HG02884 (cell line): ENCODE data around the gene ATXN10.
"Not testable (repeated sequence)": the region's sequence is repeated elsewhere in the genome, so short reads cannot be mapped to it uniquely, and the experiment has no call there.

Experiments used
- ATAC-seq: cut with Tn5 transposase; IDR thresholded peaks from one replicate; pipeline ENCODE4 v1.9.1; 2021; ENCODE audit warnings: mild to moderate bottlenecking, moderate library complexity; ENCODE audit not compliant: unreplicated experiment

Gene ATXN10

DNA sequence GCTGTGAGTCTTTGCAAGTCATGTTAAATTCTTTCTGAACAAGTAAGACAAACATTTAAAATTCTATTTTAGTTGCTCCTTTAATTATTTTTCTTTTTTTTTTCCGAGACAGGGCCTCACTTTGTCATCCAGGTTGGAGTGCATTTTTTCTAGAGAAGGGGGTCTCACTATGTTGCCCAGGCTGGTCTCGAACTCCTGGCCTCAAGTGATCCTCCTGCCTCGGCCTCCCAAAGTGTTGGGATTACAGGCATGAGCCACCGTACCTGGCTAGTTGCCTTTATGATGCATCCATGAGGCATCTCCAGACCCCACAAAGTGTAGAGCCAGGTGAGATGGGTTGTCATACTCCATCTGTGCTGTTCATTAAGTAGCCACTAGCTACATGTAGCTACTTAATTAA is 4.4 kb downstream of the ATXN10 start:
- no peak for ATAC-seq

DNA sequence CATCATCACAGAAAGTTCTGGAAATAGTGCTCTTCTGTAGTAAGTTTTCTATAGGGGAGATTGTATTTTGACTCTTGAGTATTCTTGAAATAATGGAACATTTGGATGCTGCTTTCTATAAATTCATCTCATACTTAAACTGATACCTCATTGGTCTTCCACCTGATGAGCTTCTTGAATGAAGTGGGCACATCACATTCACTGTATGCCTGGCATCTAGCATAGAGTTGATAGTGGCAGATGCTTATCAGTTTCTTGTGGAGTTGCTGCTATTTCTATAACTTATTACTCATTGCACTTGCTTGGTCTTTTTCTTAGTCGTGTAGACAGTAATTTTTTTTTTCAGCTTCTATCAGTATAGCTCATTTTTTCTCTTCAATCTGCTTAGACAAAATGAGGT is 5.4 kb downstream of the ATXN10 start:
- ATAC-seq: no peak

DNA sequence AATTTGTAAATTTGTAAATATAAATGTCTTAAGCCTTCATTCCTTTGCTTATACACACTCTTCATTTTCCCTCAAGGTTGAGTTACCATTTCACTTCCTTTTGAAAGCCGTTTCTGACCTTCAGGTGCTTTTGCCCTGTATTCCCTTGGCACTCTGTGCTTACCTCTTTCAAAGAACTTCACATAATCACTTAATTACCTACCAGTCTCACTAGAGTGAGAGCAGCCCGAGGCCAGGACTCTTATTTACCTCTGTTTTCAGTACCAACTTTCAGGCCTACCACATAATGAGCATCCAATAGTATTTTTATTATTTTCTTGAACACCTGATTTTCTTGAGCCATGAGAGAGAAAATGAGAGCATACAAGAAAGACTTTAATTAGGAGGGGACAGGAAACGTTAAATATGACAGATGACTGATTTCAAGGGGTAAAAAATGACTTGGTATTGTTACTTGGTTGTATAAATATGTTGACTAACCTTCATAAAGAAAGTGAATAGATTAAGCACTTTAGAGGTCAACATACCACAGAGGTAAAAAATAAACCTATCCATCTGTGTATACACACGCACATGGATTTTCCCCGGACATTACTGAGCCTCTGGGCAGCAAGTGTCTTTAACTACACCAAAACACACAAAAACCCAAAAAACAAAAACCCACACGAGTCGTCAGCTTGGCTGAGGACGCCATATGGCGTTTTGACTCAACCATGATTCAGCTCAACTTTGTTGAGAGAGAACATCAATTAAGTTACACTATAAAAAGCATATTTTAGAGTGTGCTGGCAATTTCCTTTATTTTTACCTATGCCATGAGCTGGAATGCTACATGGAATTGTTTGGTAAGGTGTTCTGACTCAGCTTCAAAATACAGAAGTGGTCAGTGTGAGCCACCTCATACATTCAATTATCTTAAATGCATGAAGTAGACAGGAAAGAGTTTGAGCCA is 7.6 kb downstream of the ATXN10 start:
- ATAC-seq: no peak

DNA sequence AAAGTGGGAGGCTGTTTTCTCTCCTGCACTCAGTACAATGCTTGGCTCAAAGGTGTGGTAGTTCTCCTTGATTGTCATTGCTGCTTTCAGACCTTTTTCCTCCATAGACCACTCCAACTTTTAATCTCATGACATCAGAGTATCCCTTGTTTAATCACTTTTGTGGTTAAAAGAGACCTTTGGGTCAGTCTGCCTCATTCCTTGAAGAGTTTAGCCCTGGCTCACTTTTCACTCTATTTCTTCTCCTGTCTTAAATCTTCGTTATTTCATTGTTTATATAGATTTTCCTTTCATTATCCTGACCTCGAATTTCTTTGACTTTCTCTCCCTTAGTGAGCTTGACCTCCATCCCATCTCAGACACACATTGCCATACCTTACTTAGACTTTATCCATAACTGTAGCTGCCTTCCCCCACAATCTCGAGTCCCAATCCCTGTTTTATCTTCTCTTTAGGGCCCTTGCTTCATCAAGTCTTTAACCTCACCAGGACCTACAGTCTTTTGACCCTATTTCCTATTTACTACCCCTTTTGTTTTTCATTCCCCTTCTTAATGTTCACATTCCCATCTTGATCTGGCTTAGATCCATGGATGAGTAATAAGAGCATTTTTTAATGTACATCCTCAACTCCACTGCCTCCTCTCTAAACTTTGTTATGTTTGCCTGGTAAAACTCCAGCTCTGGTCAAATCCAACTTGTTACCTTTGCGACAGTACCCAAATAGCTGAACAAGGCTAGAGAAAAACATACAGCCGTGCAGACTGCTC is 9.5 kb downstream of the ATXN10 start:
- ATAC-seq: no peak

DNA sequence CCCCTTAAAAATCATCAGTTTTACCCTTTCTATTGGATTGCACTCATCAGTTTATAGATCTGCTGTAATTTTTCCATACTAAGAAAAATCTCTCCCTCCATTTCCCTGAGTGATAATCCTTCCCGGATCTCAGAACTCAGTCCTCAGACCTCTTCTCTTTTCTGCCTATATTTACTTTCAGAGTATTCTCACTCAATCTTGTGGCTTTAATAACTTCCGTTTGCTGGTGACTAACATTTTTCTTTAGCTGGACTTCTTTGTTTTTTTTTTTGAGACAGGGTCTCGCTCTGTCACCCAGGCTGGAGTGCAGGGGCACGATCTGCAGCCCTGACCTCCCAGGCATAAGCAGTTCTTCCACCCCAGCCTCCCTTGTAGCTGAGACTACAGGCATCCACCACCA is 10.4 kb downstream of the ATXN10 start:
- no peak for ATAC-seq

DNA sequence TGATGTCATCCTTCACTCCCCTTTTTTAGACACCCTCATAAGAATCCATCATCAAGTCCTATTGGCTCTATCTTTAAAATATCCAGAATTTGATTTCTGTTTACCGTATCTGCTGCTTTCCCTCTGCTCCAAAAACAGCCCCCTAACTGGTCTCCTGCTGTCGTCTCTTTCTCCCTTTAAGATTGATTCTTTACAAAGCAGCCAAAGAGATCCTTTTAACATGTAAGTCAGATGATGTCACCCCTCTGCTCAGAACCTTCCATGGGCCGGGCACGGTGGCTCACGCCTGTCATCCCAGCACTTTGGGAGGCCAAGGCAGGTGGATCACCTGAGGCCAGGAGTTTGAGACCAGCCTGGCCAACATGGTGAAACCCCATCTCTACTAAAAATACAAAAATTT is 11.1 kb downstream of the ATXN10 start:
- ATAC-seq: not testable (repeated sequence)

DNA sequence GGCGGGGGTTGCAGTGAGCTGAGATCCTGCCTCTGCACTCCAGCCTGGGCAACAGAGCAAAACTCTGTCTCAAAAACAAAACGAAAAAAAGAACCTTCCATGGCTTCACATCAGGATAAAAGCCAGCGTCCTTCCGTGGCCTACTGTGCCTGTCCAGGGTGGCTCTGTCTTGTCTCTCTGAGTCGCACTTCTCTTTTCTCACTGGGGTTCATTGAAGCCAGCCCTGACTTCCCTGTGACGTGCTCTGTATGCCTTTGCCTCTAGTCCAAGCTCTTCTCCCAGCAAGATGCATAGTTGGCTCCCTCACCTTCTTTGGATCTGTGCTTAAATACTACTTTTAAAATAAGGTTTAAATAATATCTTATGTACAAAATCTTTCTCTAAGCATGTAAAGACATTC is 11.6 kb downstream of the ATXN10 start:
- ATAC-seq: no peak

DNA sequence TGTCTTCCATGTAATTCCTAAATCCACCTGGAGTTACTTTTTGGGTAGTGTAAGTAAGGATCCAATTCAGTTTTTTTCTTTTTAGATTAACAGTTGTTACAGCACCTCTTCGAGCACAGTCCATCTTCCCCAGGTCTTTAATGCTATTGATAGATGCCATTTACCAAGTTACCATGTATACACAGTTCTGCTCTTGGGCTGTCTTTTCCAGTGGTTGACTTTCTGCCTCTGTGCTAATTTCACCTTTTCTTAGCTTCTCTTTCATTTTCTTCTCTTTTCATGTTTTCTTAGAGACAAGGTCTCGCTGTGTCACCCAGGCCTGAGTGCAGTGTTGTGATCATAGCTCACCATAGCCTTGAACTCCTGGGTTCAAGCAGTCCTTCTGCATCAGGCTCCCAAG is 12.0 kb downstream of the ATXN10 start:
- ATAC-seq: no peak

DNA sequence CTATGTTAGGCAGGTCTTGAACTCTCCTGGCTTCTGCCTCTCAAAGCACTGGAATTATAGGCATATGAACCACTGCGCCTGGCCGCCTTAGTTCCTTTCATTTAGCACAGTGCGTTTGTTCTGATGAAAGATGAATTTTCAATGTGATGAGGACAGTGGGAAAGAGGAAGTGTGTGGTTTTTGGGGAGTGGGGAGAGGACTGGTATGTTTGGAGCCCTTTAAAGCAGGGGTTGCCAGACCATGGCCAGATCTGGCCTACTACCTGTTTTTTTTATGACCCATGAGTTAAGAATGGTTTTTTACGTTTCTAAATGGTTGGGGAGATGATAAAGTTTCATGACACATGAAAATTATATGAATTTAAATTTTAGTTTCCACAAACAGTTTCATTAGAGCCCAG is 12.5 kb downstream of the ATXN10 start:
- no peak for ATAC-seq

DNA sequence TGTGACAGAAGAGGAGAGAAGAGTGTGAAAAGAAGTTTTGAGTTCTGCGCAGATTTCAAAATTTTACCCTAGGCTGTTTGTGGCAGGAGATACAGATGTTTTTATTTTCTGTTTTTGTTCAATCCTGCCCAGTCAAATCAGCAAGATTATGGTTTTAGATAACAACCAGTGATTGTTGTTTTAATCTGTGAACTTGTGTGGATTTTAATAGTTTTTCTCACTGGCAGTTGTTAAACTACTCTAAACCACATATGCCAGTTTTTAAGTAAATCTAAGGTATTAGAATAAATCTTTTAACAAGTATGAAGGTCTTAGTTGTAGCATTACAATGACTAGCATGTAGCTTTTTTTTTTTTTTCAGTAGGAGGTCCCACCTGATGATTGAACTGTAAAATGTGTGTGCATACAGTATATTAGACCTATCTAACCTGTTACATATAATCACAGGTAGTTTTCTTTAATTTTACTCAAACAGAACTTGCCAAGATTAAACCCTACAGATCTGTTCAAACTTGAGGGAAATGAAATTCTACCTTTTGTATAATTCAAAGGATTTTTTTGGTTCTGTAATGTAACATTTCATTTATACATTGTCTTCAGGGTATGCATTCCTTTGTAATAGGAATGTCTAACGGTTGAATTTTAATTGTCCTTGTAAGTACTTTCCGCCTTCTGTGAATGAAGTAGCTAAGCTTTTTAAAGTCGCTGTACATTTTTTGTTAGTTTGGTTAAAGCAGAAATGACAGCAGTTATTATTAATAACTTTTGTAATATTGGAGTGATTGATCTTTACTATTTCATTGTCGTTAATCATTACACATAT is 13.3 kb downstream of the ATXN10 start:
- no peak for ATAC-seq

DNA sequence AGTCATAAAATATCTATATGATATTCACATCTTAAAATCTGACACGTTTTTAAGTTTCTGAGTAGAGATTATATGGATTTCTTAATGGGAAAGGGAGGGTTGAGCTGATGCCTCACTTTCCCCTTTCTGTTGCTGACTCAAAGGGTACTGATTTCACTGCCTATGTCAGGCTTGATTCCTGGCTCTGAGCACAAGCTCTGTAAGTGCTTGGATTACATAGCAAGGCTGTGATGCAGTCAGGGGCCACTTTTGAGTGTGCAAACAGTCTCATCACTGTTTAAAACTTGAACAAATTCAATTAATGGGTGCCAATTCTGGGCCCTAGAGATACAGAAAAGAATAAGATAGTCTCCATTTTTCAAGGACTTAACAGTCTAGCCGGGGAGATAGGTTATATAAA is 14.4 kb downstream of the ATXN10 start:
- no peak for ATAC-seq

DNA sequence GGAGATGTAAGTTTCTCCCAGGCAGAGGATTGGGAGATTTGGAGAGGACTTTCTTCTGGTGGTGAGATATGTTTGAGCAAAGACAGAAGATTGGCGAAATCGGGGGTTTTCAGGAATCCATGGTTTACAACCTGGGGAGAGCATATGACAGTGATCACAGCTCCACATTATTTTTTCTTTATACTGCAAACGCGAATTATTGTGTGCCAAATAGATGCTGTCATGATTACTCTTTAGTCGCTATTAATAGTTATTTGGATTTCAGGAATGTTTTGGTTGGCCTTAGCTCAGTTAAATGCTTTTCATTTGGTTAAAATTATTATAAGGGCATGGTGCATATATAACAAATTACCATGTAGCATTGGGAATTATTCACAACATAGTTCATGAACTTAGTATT is 15.2 kb downstream of the ATXN10 start:
- ATAC-seq: no peak

DNA sequence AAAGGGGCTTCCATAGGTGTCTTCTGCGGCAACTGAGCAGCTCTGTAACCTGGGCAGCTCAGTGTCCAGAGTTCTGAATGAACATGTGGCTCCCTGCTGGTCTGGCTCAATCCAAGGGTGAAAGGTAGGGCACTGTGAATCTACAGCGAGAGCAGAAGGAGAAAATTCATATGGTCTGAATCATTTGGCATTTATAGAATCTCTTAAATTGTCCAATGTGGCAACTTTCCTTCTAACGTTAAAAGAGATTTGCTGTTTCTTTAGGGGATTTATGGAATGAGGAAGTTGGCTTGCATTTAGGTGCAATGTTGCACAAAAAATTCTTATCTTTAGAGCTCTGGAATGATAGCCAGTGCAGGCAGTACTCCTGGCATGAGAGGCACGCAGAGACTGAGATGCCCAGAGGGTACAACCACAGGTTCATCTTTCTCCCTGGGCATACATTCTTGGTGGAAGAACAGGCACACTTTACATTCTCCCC is 17.0 kb downstream of the ATXN10 start:
- ATAC-seq: no peak

DNA sequence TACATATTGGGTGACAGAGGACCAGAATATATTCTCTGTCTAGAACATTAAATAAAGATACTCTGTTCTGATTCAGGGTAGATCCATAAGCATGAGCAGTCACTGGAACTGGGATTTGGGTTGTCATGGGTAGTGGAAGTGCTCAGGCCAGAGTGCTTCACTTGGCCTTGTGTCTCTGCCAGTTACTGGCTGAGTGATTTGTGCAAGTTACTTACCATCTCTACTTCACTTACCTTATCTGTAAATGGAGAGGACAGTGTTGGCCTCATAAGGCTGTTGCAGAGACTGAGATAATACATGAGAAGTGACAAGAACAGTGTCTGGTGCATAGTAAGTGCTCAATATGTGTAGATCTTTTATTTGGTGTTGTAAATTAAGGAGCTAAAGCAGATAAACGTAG is 17.6 kb downstream of the ATXN10 start:
- no peak for ATAC-seq

DNA sequence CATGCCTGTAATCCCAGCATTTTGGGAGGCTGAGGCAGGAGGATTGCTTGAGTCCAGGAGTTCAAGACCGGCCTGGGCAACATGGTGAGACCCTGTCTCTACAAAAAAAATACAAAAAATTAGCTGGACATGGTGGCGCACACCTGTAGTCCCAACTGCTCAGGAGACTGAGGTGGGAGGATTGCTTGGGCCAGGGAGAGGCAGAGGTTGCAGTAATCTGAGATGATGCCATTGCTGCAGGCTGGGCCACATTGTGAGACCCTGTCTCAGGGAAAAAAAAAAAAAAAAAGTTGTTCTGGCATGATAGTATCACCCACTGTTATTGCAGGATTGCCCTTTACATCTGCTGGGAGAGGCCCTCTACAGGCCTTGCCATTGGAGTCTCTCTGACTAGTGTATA is 18.4 kb downstream of the ATXN10 start:
- ATAC-seq: no peak

DNA sequence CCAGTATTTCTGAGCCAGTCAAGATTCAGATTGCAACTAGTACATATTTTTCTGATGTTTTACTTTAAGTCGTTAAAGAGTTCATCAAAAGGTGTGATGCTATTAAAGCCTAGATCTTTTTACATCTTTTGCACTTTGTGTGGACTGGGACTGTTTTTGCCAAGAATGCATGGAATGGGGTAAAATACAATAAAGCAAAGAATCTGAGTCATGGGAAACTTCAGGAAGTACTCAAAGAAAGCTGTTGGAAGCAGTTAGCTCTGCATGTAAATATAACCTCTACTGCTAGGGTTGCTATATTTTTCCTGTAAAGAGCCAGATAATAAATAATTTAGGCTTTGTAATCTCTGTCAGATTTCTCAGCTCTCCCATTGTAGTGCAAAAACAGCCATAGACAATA is 20.9 kb downstream of the ATXN10 start:
- no peak for ATAC-seq

DNA sequence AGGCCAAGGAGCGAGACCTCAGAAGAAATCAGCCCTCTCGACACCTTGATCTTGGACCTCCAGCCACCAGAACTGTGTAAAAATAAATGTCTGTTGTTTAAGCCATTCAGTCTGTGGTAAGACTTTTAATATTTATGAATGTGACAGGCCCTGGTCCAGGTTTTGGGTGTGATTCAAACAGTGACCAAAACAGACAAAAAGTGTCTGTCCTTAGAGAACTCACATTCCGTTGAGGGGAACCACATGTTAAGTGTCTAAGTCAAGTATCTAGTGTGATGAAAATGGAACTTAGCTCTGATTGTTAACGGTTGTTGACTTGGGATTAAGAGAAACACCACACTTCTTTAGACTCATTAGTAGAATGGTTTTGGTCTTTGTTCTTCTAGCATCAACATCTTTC is 22.2 kb downstream of the ATXN10 start:
- no peak for ATAC-seq

DNA sequence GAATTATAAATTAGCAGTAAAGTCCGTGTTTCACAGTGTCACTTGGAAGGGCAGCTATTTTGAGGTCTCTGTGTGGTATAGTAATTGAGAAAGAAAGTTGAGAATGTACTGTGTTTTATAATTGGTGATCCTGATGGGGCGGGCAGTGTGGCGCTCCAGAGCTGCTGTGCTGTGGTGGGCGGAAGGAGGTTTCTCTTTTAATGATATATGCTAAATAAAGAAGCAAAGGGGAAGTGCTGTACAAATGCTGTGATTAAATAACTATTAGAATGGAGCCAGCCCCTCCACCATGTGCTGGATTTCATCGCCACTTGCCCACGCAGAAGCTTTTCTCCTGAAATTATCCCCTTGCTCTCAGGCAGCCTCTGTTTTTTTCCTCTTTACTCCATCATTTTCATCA is 24.6 kb downstream of the ATXN10 start:
- no peak for ATAC-seq

DNA sequence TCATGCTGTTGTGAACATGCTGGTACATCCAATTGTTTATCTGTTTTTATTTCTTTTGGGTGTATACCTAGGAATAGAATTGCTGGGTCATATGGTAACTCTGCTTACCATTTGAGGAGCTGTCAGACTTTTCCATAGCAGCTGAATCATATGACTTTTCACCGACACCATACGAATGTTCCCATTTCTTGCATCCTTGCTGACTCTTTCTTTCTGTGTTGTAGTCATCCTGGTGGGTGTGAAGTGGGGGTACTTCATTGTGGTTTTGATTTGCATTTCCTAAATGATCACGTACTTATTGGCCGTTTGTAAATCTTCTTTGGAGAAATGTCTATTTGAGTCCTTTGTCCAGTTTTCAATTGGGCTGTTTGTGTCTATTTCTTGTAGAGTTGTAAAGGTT is 26.5 kb downstream of the ATXN10 start:
- ATAC-seq: no peak

DNA sequence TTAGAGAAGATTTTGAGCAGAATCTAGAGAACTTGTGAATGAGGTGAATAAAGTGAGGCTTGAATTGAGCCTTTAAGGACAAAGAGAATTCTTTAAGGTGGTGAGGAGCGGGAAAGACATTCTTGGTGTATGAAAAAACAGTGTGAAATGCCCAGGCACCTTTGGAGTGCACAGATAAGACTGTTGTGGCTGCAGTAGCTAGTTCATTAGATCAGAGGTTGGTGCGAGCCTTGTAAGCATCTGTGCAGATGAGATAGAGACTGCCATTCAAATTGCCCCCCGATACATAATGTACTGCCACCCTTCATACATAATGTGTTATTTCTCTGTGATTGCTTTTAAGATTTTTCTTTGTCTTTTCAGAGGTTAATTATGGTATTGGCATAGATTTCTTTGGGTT is 31.3 kb downstream of the ATXN10 start:
- no peak for ATAC-seq

DNA sequence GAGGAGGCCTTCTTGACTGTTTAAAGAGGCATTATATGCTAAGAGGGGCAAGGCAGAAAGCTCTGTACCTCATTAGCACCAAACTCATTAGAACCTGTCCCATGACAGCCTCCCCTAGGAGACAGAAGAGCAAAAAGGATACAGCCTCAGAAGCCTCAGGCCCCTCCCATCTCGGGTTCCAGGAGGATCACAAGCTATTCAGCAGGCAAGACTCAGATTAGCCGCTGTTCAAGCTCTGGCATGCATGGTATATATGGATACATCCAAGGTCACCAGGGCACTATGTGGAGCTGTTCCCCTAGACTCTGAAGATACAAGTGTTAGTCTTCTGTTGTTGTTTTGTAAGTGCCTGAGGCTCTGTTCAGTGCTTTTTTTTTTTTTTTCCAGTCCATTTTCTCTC is 32.1 kb downstream of the ATXN10 start:
- no peak for ATAC-seq
